B cell (primary cell): ENCODE data around the gene SRRD. TPM values are rescaled to one million over a fixed set of nuclear protein-coding genes. Genes with fewer than 3 reads are reported as not detected.

Experiments used
- ATAC-seq: fragments of 200-7000 bp; cut with Tn5 transposase; one replicate; pipeline ENCODE4 v1.10.0; 2021; ENCODE audit warnings: low read depth, mild to moderate bottlenecking, moderate number of reproducible peaks, moderate library complexity
- CTCF ChIA-PET: fragments of 350-600 bp; sonication (Branson Sonifier 250); formaldehyde crosslinking; loops from one replicate; lab custom pipeline; 2021; ENCODE audit warnings: antibody characterized with exemption, inconsistent platforms; lab: Charles Lee
- POLR2A ChIA-PET: fragments of 350-600 bp; sonication (Branson Sonifier 250); formaldehyde crosslinking; loops from one replicate; lab custom pipeline; 2021; ENCODE audit warnings: antibody characterized with exemption; lab: Charles Lee
- DNase-seq: peaks from one replicate; pipeline ENCODE4 v3.0.0; 2013
- H2AFZ ChIP-seq: 2 replicates; pipeline ENCODE4 v1.6.1; 2012; ENCODE audit warnings: mild to moderate bottlenecking, low read depth, low read length; ENCODE audit not compliant: insufficient read depth, poor library complexity, severe bottlenecking
- H3K27ac ChIP-seq, 2 donors: 1 replicate in 1 of 2; 2 replicates in 1 of 2; pipeline ENCODE4 v1.5.1; 2012 to 2013; ENCODE audit warnings: low read length in 2 of 2, mild to moderate bottlenecking in 2 of 2, moderate library complexity in 1 of 2
- H3K27me3 ChIP-seq, 4 experiments: fragments of 200-600 bp in 1 of 4; sonication (generic) in 1 of 4; replicated peaks in 1 of 4; 1 replicate in 2 of 4; 2 replicates in 2 of 4; pipeline versions ENCODE4 v1.6.1 to v1.7.0; 2013 to 2016; ENCODE audit warnings: low read length in 3 of 4, mild to moderate bottlenecking in 2 of 4, mixed read lengths in 1 of 4, moderate library complexity in 1 of 4; ENCODE audit not compliant: insufficient read depth in 4 of 4, control insufficient read depth in 3 of 4; ENCODE audit errors: control extremely low read depth in 1 of 4
- H3K36me3 ChIP-seq, 2 experiments: replicated peaks in 1 of 2; 1 replicate in 1 of 2; 2 replicates in 1 of 2; pipeline versions ENCODE4 v1.6.1 to v1.7.1; 2013; ENCODE audit warnings: low read length in 1 of 2; ENCODE audit not compliant: insufficient read depth in 2 of 2, control insufficient read depth in 1 of 2; ENCODE audit errors: control extremely low read depth in 1 of 2, extremely low read depth in 1 of 2
- H3K4me1 ChIP-seq, 2 donors: fragments of 200-600 bp in 1 of 2; sonication (generic) in 1 of 2; 1 replicate in 1 of 2; 2 replicates in 1 of 2; pipeline versions ENCODE4 v1.5.1 to v1.6.1; 2013 to 2017; ENCODE audit warnings: low read length in 2 of 2; ENCODE audit not compliant: control insufficient read depth in 2 of 2, insufficient read depth in 2 of 2
- H3K4me2 ChIP-seq: replicated peaks from 2 replicates; pipeline ENCODE3; 2012; ENCODE audit warnings: mild to moderate bottlenecking, low read depth, low read length; ENCODE audit not compliant: poor library complexity, severe bottlenecking
- H3K4me3 ChIP-seq, 5 experiments: fragments of 200-600 bp in 1 of 5; sonication (generic) in 1 of 5; 1 replicate in 3 of 5; 2 replicates in 2 of 5; pipeline versions ENCODE4 v1.5.1 to v1.7.0; 2011 to 2016; ENCODE audit warnings: low read length in 4 of 5, mild to moderate bottlenecking in 4 of 5, low read depth in 2 of 5, control low read depth in 1 of 5, moderate library complexity in 1 of 5; ENCODE audit not compliant: insufficient read depth in 1 of 5; ENCODE audit errors: control extremely low read depth in 1 of 5, extremely low read depth in 1 of 5
- H3K79me2 ChIP-seq: fragments of 200-600 bp; sonication (generic); one replicate; pipeline ENCODE4 v1.6.0; 2016; ENCODE audit warnings: low read length; ENCODE audit not compliant: control insufficient read depth, insufficient read depth
- H3K9ac ChIP-seq: fragments of 200-600 bp; sonication (generic); 2 replicates; pipeline ENCODE4 v1.6.1; 2017; ENCODE audit warnings: mild to moderate bottlenecking, low read length, moderate library complexity
- H3K9me3 ChIP-seq, 3 donors: one replicate each; pipeline versions ENCODE4 v1.6.1 to v1.7.1; 2013; ENCODE audit warnings: low read length in 2 of 3; ENCODE audit not compliant: control insufficient read depth in 2 of 3, insufficient read depth in 1 of 3; ENCODE audit errors: control extremely low read depth in 1 of 3
- H4K20me1 ChIP-seq: 2 replicates; pipeline ENCODE4 v1.6.0; 2012; ENCODE audit warnings: mild to moderate bottlenecking, low read length; ENCODE audit not compliant: insufficient read depth, control insufficient read depth, poor library complexity, severe bottlenecking
- H3K27ac Mint-ChIP-seq: one replicate; pipeline ENCODE4 v1.8.0; 2021; ENCODE audit warnings: mixed read lengths
- H3K27me3 Mint-ChIP-seq: one replicate; pipeline ENCODE4 v1.8.0; 2021; ENCODE audit warnings: mixed read lengths
- H3K4me1 Mint-ChIP-seq: one replicate; pipeline ENCODE4 v1.8.0; 2021; ENCODE audit warnings: mixed read lengths
- H3K4me3 Mint-ChIP-seq: one replicate; pipeline ENCODE4 v1.8.0; 2021; ENCODE audit warnings: mixed read lengths
- H3K9me3 Mint-ChIP-seq: one replicate; pipeline ENCODE4 v1.8.0; 2022; ENCODE audit warnings: mixed read lengths; ENCODE audit not compliant: insufficient read depth
- CTCF ChIP-seq: fragments of 200-600 bp; IDR thresholded peaks from one replicate; pipeline ENCODE4 v1.8.0; 2022; ENCODE audit warnings: antibody characterized with exemption, mild to moderate bottlenecking
- EZH2 ChIP-seq: IDR thresholded peaks from 2 replicates; pipeline ENCODE4 v1.6.1; 2012; ENCODE audit warnings: borderline replicate concordance, low read depth, mild to moderate bottlenecking, moderate library complexity, low read length; ENCODE audit not compliant: insufficient read depth, poor library complexity, severe bottlenecking
- WGBS: methylation state at CpG from one replicate; pipeline ENCODE4 v1.1.5; 2013; ENCODE audit warnings: missing lambda C conversion rate; ENCODE audit not compliant: insufficient coverage; 5-methylcytosine and 5-hydroxymethylcytosine counted together
- intact Hi-C: fragments of 100-400 bp; cut with micrococcal nuclease; formaldehyde crosslinking; loops from one replicate; pipeline ENCODE4 v1.10.0; 2022
- polyA plus RNA-seq: library from polyadenylated mRNA; depleted of rRNA; stranded (reverse); fragments of >200 nt; gene quantifications from 2 replicates; pipeline ENCODE4 v1.2.3, GENCODE V29; 2012
- total RNA-seq, 2 donors: library from RNA; stranded (reverse); fragments of 120-200 nt in 1 of 2; gene quantifications; 1 replicate in 1 of 2; 2 replicates in 1 of 2; pipeline versions ENCODE4 v1.2.3 to v1.2.4, GENCODE V29; 2013 to 2022

SRRD gene
- total and polyA plus RNA-seq, 2 donors (not counting 1 experiment from before 2014, with no cell fraction given): 7.8 to 19.2 TPM

GRCh38 chr22:26534874-26535602 is 51.4 kb downstream of the SRRD start:
- H3K27ac Mint-ChIP-seq: peak overlapping the region; percentile 94
- Histone ChIP-seq H3K9ac (peak overlapping the region; percentile 54), H4K20me1 (no peaks in the 10 kb centered on the region), H3K36me3 (peaks cover 0 to 22% of the 10 kb centered on the region in 2 experiments), H3K4me1 (peaks cover 32 to 44% of the 10 kb centered on the region in 2 donors), H3K9me3 (peaks cover 0 to 3% (median 0%) of the 10 kb centered on the region in 3 donors), H3K27ac (peak overlapping the region; percentile 81 to 90), H2AFZ (peak overlapping the region; percentile 77), H3K4me2 (peak overlapping the region; percentile 72), H3K27me3 (no peaks in the 10 kb centered on the region), H3K4me3 (peak overlapping the region; percentile 7 to 63 (median 30)), H3K79me2 (no peaks in the 10 kb centered on the region)
- peak; percentile 64 for ATAC-seq
- H3K4me1 Mint-ChIP-seq: peaks cover 44% of the 10 kb centered on the region
- CTCF ChIA-PET: interaction anchor here (0.8 to 3.3 kb wide), 4 partner anchors 22 to 109 kb away, joined by 4 to 13 read pairs (median 6); partner anchors contain the start of gene TFIP11
- no peaks in the 10 kb centered on the region for H3K27me3 Mint-ChIP-seq
- DNase-seq: peak; percentile 69
- POLR2A ChIA-PET: interaction anchor here (0.6 to 1.9 kb wide), 4 partner anchors 11 to 68 kb away, joined by 3 to 10 read pairs (median 6); partner anchors contain the start of genes HPS4, SRRD and TFIP11
- intact Hi-C loops: loop anchor here (1.0 to 5.0 kb wide), 3 partner anchors 22 to 57 kb away; partner anchors contain the start of gene TPST2
- WGBS: 10% methylated on average over 6 of the region's 13 CpGs
- peak overlapping the region; percentile 73 for H3K4me3 Mint-ChIP-seq
- H3K9me3 Mint-ChIP-seq: no peaks in the 10 kb centered on the region
- TF ChIP-seq EZH2: no peak
- TF ChIP-seq CTCF: no peak

- peak overlapping the region; percentile 54 for H3K9ac ChIP-seq
- peak overlapping the region; percentile 77 for H2AFZ ChIP-seq
- POLR2A ChIA-PET: interaction anchor here (0.6 to 1.9 kb wide), 4 partner anchors 11 to 67 kb away, joined by 3 to 10 read pairs (median 6); partner anchors contain the start of genes HPS4, SRRD and TFIP11
- Mint-ChIP-seq H3K4me3 (peak overlapping the region; percentile 73), H3K4me1 (peaks cover 44% of the 10 kb centered on the region), H3K27me3 (no peaks in the 10 kb centered on the region), H3K9me3 (no peaks in the 10 kb centered on the region), H3K27ac (peak overlapping the region; percentile 94)
- no peak for DNase-seq
- ATAC-seq: peak; percentile 82
- no peaks in the 10 kb centered on the region for H3K27me3 ChIP-seq
- peak overlapping the region; percentile 72 for H3K4me2 ChIP-seq
- 7% methylated on average over 3 of the region's 3 CpGs for WGBS
- CTCF ChIA-PET: interaction anchor here (1.4 to 3.3 kb wide), 3 partner anchors 23 to 109 kb away, joined by 4 to 13 read pairs (median 7); partner anchors contain the start of gene TFIP11
- H3K9me3 ChIP-seq: peaks cover 0 to 3% (median 0%) of the 10 kb centered on the region in 3 donors
- peaks cover 32 to 44% of the 10 kb centered on the region in 2 donors for H3K4me1 ChIP-seq
- H4K20me1 ChIP-seq: no peaks in the 10 kb centered on the region
- H3K27ac ChIP-seq: peak overlapping the region; percentile 81 to 90
- intact Hi-C loops: loop anchor here (1.0 to 5.0 kb wide), 3 partner anchors 22 to 57 kb away; partner anchors contain the start of gene TPST2
- H3K79me2 ChIP-seq: no peaks in the 10 kb centered on the region
- TF ChIP-seq EZH2: no peak
- TF ChIP-seq CTCF: no peak
- H3K4me3 ChIP-seq: peak overlapping the region in 4 of 5 experiments; percentile 7 to 63 (median 34)
- H3K36me3 ChIP-seq: peaks cover 0 to 27% of the 10 kb centered on the region in 2 experiments
Observed at GRCh38 chr22:26535603-26535908, 51.9 kb downstream of the SRRD start.
